NCI-H1092 treated with DMSO at 0.1 percent for 48 hours (cell line): Measurements from ENCODE around the gene GABBR2.
"Not testable (repeated sequence)": the region's sequence is repeated elsewhere in the genome, so short reads cannot be mapped to it uniquely, and the experiment has no call there.

Experiments used
- DNase-seq: peaks from one replicate; lab custom pipeline; 2025; lab: John Stamatoyannopoulos, UW

The GABBR2 gene

DNA sequence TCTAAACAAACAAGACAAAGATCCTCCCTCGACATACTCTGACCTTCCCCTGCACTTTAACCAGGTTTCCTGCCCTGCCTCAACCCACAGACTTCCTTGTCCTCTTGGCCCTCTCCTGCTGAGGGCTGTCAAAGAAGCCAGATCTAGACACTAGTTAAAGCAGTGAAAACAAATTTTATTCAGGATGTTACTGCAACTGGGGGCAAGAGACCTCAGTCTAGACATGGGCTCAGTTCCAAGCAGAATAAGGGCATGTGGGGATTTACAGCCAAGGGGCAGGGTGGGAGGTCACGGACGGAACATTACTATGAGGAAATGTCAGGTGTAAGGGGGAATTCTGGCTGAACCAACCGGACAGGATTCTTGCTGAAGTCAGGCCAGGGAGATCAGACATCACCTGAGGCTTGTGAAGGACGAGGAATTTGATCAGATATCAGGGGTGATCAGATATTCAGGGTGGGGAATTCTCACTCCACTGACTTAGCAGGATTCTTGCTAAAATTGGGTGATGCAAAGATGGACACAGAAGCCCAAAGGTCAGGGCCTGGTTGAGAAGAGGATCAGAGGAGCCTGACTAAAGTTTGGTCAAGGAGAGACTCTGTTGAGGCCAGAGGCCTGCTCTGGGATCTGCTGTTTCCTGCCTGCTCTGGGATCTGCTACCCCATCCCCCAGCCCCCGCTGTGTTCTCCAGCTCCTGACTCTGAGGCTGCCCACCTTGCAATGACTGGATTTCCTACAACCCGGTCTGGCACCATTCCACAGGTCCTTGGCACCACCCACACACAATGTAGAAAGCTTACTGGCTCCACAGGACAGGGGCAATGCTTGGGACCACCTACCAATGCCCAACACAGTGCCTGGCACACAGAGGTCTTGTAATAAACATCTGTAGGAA lies 21.5 kb downstream of the GABBR2 start:
- DNase-seq, result no peak

DNA sequence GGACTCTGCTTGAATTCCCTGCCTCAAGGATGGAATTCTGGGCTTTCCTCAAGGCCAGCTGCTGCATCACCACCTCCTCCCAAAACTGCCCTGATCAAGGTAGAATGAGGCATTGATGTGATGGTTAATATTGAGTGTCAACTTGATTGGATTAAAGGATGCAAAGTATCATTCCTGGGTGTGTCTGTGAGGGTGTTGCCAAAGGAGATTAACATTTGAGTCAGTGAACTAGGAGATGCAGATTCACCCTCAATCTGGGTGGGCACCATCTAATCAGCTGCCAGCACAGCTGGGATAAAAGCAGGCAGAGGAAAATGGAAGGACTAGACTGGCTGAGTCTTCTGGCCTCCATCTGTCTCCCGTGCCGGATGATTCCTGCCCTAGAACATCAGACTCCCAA lies 23.9 kb downstream of the GABBR2 start:
- not testable (repeated sequence) for DNase-seq

DNA sequence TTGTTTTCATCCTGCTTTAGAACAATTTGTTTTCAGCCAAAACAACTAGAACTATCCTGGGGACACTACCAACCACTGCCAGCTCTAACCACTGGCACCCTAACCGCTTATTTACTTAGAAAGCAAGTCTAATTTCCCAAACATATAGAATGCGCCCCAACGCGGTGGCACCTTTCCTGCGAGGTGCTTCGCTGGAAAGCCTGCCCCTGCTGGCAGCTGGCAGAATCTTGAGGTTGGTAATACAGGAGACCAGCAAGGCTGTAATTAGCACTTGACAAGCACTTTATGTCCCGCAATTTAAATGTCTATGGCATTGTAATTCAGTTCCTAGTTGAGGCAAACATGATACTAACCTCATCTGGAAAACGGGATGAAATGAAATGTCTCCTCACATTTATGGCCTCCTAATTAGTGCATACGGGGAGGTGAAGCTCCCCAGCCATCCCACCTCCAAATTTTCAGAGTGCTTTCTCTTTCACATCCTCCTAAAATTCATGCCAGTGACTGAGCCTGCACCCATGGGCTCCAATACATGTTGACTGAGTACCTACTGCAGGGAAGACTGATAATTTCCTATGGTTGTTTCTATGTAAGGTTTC lies 30.4 kb downstream of the GABBR2 start:
- no peak for DNase-seq

DNA sequence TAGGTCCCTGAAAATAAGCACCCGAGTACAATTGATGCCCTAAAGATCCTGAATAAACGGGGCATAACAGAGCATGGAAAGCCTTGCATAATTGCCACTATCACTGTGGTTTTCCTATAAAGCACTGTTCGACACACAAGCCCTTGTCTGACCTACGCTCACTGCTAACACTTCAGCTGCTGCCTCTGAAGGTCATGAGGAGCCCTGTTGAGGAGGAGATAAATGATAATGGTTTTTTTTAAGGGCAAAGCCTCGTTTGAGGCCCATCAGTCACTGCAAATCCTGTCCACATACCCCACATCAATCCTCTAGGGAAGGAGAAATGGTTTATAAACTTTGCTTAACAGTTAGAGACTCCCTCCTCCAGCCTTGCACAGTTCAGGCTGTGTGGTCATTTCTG lies 35.1 kb downstream of the GABBR2 start:
- no peak for DNase-seq

DNA sequence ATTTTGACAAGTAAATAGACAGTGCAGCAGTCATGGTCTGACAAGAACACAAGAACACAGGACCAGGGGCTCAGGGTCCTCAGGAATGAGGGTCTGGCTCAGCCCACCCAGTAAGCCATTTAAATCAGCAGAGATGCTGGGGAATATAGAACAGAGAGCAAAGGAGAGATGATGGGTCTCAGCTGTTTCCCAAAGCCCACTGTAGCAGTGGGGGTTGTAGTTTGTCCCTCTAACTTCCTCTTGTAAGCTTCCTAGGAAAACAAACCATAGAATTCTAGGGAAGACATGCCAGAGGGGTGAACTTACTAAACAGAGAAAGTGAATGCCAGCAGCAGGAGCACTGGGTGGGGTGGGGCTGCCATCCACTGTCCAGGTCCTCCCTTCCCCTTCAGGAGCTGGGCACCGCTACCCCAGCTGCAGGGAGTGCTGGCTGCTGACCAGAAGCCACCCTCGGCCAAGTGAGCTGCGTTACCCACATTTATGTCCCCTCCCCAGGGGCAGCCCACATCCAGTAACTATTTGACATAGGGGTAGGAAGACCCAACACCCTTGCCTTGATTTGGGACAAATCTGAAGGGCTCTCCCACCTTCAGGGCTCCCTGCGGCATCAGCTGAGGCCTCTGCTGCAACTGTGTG lies 41.6 kb downstream of the GABBR2 start:
- no peak for DNase-seq

DNA sequence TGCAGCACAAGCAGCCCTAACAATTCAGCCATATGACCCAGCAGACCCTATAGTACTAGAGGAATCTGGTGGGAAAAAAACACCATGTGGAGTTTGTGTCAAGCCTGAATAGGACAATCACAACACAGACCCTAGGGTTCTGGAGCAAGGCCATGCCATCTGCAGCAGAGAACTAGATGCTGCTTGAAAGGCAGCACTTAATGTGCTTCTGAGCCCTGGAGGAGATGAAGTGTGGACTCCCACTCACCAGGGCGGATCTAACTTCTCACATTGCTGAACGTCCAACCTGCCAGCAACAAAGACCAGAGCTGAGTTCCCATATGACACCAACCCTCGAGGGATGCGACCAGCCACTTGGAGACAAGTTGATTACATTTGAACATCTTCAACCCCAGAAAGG lies 43.2 kb downstream of the GABBR2 start:
- DNase-seq, result no peak

DNA sequence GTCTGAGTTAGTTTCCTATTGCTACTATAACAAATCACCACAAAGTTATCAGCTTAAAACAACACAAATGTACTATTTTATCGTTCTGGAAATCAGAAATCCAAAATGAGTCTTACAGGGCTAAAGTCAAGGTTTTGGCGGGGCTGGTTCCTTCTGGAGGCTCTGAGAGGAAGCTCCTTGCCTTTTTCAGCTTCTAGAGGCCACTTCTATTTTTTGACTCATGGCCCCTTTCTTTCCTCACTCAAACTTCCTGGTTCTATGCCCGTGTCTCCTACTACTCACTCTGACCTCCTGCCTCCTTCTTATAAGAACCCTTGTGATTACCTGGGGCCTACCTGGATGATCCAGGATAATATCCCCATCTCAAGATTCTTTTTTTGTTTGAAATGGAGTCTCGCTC lies 48.2 kb downstream of the GABBR2 start:
- DNase-seq, result no peak

DNA sequence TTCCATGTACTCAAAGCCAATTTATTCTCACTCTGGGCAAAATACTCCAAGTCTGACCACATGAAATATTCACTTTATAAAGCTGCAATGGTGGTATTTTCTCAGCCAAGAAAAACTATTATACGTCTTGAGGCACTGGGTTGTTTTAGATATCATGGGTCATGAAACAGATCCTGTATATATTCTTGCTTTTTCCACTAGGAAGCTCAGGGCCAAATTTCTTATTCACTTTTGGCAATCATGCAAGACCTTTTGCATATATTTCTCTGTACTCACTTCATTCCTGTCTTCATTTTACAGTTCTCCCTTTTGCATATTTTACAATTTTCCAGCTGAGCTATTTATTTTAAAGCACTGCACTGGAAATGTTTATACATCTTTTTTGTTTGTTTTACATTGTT lies 49.8 kb downstream of the GABBR2 start:
- DNase-seq, result no peak

DNA sequence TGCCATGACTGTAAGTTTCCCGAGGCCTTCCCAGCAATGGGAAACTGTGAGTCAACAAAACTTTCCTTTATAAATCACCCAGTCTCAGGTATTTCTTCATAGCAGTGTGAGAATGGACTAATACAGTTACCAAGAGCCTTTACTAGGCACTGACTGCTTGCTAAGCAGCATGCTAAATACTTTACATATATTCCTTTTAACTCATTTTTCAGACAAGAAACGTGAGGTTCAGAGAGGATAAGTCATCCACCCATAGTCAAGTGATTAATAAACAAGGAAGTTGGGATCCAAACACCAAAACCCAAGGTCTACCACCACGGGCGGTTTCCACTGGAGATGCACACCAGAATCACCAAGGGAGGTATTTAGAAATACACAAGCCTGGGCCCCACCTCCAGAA lies 50.8 kb downstream of the GABBR2 start:
- DNase-seq, result no peak

DNA sequence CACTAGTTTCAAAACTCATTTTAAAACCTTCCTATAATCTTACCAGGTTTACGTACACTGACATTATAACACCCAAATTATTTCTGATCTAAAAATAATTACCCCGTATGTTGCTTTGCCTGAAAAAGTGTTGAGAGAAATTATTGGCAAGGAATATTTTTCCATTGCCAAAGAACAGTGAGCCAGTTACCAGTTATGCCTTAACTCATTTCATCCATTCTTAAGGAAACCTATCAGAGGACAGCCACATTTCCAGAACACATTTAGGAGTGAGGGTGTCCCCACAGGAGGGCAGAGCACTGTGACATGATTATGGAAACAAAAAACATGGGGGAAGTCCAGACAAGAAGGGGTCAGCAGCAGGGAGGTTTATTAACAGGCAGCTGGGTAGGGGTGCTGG lies 52.2 kb downstream of the GABBR2 start:
- no peak for DNase-seq

DNA sequence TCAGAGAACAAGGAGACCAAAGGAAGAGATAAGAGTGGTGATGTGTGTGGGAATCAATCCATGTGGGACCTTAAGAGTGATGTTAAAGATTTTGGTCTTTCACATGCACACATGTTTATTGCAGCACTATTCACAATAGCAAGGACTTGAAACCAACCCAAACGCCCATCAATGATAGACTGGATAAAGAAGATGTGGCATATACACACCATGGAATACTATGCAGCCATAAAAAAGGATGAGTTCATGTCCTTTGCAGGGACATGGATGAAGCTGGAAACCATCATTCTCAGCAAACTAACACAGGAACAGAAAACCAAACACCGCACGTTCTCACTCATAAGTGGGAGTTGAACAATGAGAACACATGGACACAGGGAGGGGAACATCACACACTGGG lies 53.3 kb downstream of the GABBR2 start:
- not testable (repeated sequence) for DNase-seq

DNA sequence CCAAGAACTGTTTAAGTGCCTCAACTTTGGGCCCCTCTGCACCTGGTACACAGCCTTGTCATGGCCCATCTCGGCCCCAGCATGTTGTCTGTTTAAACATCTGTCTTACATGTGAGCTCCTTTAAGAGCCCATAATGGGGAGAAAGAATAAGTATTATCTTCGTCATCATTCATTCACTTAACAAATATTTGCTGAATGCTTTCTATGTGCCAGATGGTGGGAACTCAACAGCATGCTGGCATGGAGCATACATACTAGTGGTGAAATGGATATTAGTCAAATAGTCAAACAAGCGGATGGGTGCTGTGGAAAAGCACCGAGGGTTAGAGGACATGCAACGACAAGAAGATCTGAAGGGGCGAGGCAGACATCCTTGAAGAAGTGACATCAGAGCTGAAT lies 54.5 kb downstream of the GABBR2 start:
- DNase-seq, result peak; percentile 91

DNA sequence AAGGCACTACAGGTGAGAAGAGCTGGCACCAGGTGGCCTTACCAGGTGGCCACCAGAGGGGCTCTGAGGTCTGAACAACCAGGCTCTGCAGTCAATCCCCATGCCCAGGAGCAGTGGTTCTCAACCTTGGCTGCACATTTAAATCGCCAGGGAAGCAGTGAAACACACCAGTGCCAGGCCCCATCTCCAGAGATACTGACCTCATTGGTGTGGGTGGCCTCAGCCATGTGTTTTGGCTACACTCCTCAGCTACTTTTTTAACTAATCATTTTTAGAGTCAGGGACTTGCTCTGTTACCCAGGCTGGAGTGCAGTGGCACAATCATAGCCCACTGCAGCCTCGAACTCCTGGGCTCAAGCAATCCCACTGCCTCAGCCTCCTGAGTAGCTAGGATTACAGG lies 56.0 kb downstream of the GABBR2 start:
- no peak for DNase-seq

DNA sequence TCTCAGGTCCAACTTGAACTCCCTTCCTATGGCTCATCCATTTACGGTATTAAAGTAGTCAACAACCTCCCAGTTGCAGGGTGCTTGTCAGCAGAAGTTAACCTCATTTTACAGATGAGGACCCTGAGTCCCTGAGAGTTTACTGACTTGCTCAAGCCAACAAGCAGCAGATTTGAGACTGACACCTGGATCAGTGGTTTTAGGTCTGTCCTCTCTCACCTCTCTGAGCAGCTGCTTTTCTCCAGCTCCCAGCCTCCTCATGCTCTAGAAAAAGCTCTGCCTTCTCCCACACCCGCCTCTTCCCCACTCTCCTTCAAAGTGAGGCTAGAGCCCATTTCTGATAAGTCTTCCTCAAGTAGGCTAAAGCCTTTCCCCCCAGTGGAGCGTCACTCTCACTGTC lies 56.4 kb downstream of the GABBR2 start:
- DNase-seq, result no peak

DNA sequence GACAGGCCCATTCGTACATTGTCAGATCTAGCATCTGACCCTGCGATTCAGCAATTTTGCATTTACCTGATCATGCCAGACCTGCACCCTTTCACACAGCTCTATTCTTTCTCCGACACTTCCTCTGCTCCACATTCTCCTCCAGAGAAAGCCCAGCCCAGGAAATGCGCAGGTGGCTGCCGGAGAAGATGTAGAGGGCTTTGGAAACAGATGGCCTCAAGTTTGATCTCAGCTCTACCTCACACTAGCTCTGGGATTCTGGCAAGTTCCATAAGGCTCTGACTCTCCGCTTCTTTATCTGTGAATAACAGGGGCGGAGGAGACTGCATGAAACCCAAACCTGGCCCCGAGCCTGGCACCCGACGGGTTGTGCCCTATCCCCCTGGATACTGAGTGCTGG lies 61.5 kb downstream of the GABBR2 start:
- DNase-seq, result no peak

DNA sequence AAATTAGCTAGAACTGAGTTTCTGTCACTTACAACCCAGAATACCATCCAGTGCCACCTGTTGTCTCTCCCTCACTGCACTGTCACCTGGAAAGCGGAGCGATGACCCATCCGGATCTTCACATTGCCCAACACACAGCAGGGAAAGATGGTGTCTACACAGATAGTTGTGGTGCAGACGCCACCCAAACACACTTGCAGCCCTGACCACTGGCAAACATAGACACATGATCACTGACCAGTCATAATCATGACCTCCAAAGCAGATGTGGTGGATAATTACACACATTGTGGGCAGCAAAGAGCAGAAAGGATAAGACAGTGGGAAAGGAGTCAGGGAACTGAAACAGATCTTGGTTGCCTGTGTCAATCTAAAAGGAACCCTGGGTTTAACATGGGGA lies 64.7 kb downstream of the GABBR2 start:
- no peak for DNase-seq

DNA sequence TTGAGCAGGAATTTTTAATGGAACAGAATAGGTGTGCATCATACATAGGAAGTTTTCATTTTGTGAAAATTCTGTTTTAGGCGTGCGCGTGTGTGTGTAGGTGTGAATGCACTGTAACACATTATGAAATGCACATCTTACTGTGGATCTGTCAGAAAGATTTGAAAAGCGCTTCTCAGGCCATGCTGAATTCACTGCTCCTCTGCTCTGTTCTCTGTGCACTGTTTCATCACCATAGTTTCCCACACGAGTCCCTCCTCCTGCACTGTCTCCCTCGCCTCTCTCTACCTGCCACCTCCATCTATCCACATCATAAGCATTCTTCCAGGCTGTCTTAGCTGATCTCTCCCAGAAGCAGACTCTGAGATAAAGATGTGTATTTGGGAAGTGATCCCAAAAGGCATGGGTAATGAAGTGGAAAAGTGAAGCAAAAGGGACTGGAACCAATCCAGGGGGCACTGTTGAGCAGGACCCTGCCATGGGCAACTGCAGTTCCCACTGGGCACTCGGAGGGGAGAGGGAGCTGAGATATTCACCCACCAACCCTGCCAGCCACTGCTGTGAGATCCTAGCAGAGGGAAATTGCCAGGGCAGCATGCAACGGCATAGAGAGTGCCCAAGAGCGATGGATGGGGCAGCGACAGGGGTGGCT lies 65.9 kb downstream of the GABBR2 start:
- DNase-seq, result no peak

DNA sequence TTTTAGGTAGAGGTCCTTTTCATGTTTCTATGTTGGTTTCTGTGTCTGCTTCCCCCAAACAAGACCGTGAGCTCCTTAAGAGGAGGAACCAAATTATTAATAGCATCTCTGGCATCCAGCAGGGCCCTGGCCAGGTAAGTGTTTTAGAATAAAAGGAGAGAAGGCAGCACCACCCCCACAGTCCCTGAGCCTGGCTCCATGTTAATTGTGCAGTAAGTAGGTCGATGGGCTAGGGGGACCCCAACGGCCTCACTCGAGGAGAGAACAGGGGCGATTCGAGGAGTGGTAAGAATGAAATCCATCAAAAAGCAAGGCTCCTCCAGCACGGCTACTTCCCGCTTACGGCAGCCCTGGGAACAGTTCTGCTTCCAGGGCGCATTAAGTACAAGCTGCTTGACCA lies 67.0 kb downstream of the GABBR2 start:
- DNase-seq, result no peak

DNA sequence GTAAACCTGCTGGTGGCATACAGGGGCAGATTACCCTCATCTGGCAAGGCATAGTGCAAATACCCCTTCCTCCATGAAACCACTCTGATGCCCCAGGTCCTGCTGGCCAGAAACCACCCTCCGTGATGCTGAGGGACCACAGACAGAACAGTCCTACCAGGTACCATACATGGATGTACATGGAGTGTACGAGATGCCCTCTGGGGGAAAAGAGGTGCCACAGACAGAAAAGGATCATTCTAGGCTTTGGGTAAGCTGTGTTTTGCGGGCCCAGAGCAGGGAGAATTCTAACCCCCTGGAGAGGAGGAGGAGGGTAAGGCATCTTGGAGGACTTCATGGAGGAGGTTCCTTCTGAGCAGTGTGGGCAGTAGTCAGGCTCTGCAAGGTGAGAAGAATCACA lies 68.3 kb downstream of the GABBR2 start:
- no peak for DNase-seq

DNA sequence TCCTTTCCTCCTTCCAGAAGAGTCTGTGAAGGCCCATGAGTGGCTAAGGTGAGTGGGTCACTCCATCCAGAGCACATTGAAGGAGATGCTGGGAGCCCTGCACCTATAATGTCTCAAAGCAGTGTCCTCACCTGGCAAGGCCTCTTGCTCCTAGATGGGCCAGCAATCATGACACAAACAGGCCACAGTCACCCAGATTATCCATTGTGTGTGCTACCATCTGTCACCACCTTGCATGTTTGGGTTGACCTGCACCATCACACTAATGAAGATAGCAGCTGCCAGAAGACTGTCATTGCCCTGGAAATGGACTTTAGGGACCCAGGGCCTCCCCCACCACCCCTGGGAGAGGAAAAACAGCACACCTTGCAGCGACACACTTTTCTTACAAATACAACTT lies 69.6 kb downstream of the GABBR2 start:
- no peak for DNase-seq

DNA sequence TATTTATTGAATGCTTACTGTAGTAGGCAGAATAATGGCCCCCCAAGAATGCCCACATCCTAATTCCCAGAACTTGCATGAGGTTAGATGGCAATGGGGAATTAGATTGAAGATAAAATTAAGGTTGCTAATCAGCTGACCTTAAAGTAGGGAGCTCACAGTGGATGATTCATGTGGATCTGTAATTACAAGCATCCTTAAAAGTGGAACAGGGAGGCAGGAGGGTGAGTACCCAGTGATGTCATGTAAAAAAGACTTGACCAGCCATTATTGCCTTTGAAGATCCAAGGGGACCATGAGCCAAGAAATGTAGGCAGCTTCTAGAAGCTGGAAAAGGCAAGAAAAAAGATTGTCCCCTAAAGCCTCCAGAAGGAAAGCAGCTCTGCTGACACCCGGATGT lies 71.4 kb downstream of the GABBR2 start:
- no peak for DNase-seq

DNA sequence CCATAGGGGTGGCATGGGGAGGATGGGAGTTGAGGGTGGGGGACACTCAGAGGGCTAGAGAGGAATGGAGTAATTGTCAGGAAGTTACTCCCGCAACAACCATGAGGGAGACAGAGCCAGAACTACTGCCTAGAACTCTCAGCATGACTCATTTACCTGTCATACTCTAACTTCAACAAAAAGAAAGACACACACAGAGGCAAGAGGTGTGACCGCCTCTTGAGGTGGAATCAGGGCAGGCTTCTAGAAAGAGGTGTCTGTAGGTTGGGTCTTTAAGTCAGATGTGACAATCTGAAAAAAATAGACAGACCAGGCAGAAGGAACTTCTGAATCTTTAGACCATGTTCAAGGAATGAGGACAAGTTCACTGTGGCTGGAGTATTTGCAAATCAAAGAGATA lies 73.4 kb downstream of the GABBR2 start:
- DNase-seq, result no peak
